Coronary artery (tissue), 2 donors: ENCODE results near the gene VPS4A.

ENCODE experiments used
- DNase-seq: peaks from one replicate; pipeline ENCODE4 v3.0.0-alpha.2; 2017; ENCODE audit warnings: low spot score
- H3K27ac ChIP-seq, 2 donors: fragments of 200-600 bp; sonication (generic); one replicate each; pipeline ENCODE4 v1.5.1; 2016 to 2019
- H3K4me3 ChIP-seq: fragments of 200-600 bp; sonication (generic); 2 replicates; pipeline ENCODE4 v1.5.1; 2016; ENCODE audit warnings: mild to moderate bottlenecking, moderate library complexity
- CTCF ChIP-seq: fragments of 200-600 bp; sonication (generic); IDR thresholded peaks from one replicate; pipeline ENCODE4 v1.5.1; 2019; ENCODE audit warnings: antibody characterized with exemption

VPS4A gene

DNA sequence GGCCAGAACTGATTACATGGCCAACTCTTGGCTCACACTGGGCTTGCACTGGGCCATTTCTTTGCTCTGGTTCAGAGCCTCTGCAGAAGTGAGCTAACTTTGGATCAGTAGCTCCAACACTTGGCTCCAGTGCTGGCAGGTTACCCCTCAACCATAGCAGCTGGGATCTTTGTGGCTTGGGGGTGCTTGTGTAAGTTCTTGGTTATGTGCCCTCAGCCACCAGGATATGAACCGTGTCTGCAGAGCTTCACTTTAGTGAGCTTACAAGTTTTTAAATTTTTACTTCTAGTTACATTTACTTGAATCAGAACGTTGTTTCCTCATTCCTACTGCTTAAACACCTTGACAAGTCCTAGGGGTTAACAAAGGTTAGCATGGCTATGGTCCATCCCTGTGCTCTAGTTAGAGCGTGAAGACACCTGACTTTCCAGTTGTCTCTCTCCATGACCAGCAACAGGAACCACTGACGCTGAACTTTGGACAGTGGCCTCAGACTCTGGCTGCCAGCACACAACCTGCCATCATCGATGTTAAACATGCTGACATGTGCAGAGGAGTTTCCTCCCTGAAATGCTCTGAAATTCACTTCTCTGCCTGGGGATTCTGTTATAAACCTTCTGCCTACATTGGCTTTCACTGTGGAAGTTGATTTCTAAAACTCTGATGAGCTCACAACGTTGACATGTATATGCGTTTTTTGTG is 15.2 kb downstream of the VPS4A start:
- no peak overlapping the region for H3K4me3 ChIP-seq
- no peak for TF ChIP-seq CTCF
- peak; percentile 64 for DNase-seq
- H3K27ac ChIP-seq = no peak overlapping the region

- TF ChIP-seq CTCF = no peak
- H3K27ac ChIP-seq = no peak overlapping the region
- no peak for DNase-seq
- no peak overlapping the region for H3K4me3 ChIP-seq
Observed at GRCh38 chr16:69327585-69328310, 16.6 kb downstream of the VPS4A start.

DNA sequence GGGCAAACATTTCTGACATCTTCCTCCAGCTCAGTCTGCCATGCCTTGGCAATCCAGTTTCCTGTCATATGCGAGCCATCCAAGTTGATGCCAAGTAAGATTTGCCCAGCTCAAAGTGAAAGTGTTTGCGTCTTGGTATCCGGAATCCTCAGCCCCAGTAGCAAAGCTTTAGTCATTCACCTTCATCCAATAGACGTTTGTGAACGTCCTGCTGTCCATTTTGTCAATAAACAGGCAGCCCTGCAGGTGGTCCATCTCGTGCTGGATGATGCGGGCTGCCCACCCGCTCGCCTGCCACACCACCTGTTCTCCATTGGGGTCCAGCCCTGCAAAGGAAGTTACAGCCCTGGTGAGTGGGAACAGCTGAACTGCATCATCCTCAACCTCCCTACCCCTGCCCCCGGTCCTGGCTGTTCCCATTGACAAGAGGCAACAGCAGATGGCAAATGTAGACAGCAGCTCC is 17.7 kb downstream of the VPS4A start:
- Histone ChIP-seq H3K27ac (no peak overlapping the region), H3K4me3 (peak overlapping the region; percentile 84)
- TF ChIP-seq CTCF = no peak
- DNase-seq = no peak

GRCh38 chr16:69329369-69330285 is 18.5 kb downstream of the VPS4A start:
- TF ChIP-seq CTCF = no peak
- H3K4me3 ChIP-seq = peak overlapping the region; percentile 84
- H3K27ac ChIP-seq = peak overlapping the region in 1 of 2 donors; percentile 92
- DNase-seq = no peak

DNA sequence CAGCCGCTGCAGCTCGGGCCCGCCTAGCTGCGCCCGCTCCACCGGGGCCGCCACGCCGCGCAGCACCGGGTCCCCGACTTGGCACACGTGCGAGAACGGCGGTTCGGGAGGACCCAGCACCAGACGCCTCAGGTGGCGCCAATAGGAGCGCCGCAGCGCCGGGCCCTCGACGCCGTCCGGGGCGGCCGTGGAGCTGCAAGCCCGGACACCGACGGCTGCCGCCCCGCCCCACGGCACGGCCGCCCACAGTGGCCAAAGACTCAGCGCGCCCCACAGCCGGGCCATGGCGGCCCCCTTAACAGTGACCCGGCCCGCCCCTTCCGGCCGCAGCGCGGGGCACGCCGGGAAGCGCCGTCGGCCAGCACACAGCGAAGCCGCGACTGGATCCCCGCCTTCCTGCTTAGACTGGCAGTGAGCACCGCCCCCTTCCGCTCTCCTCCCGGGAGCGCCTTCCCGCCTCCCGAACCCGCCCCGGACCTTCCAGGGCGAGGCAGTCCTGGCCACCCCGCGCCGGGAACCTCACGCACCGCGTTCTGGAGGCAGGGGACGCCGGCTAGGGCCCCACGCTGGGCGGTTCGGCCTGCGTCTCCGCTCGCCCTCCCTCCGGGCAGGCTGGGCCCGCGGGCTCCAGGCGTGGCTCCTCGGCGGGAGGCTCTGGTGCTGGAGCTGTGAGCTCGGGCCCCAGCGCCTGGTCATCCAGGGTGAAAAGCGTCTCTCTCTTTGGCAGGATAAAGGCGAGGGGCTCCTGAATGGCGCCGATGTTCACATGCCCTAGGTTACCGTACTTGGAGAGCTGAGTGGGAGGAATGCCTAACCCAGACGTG is 19.3 kb downstream of the VPS4A start, which contains the start of gene PDF:
Gene PDF, minus strand, starts transcription at position 303 of the 824 bp plus-strand sequence. Its CDS starts 18 bp downstream, at position 285.
- H3K27ac ChIP-seq = peak within 1 kb of the TSS; percentile 74 to 92
- peak; percentile 95 for DNase-seq
- TF ChIP-seq CTCF = no peak
- H3K4me3 ChIP-seq = peak within 1 kb of the TSS; percentile 84

DNA sequence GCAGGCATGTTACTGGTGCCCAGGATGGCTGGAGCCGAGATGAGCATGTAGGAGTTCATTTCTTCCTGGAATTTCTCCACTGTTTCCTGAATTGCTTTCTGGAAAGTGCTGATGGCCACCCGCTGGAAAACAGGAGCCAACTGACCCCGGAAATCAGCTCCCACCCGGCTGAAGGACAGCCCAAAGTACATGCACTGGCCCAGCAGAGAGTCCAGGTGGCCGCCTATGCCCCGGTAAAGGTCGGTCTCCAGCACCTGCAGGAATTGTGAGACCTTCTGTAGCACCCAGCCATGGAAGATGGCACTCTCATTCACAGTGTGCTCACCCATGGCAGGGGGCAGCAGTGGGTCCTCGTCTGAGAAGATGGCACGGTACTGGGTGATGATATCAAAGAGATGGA is 23.5 kb downstream of the VPS4A start:
- H3K27ac ChIP-seq = no peak overlapping the region
- no peak for DNase-seq
- TF ChIP-seq CTCF = no peak
- no peak overlapping the region for H3K4me3 ChIP-seq
